H1 (cell line): ENCODE results near the gene HES1. TPM values are rescaled to one million over a fixed set of nuclear protein-coding genes. Genes with fewer than 3 reads are reported as not detected.

ENCODE experiments used
- CBX8 ChIP-seq: fragments of 300-800, 300-1000 bp; sonication (generic); IDR thresholded peaks from 2 replicates; pipeline ENCODE4 v1.7.1; 2016; ENCODE audit warnings: low read depth, low read length, borderline replicate concordance
- CHD7 ChIP-seq: fragments of 300-600 bp; sonication (generic); IDR thresholded peaks from 2 replicates; pipeline ENCODE4 v1.7.1; 2012; ENCODE audit warnings: low read length, moderate library complexity, mild to moderate bottlenecking, inconsistent platforms; ENCODE audit not compliant: insufficient replicate concordance
- HDAC6 ChIP-seq: IDR thresholded peaks from one replicate; pipeline ENCODE4 v1.7.1; 2012; ENCODE audit warnings: low read depth, mild to moderate bottlenecking, inconsistent platforms, low read length, moderate library complexity
- JUN ChIP-seq: IDR thresholded peaks from 2 replicates; pipeline ENCODE4 v1.6.1; 2011; ENCODE audit warnings: low read depth, mild to moderate bottlenecking, improper control_type of control experiment, low read length
- RAD21 ChIP-seq, 2 experiments: IDR thresholded peaks in 1 of 2; conservative IDR thresholded peaks in 1 of 2; 2 replicates each; pipeline ENCODE4 v1.6.1; 2011; ENCODE audit warnings: low read depth in 2 of 2, low read length in 2 of 2, improper control_type of control experiment in 1 of 2, inconsistent platforms in 1 of 2, mild to moderate bottlenecking in 1 of 2, moderate library complexity in 1 of 2
- RFX5 ChIP-seq: IDR thresholded peaks from 2 replicates; pipeline ENCODE4 v1.6.1; 2011; ENCODE audit warnings: low read depth, low read length, improper control_type of control experiment, borderline replicate concordance
- TAF7 ChIP-seq: optimal IDR thresholded peaks from 2 replicates; pipeline ENCODE3; 2011; ENCODE audit warnings: low read depth, mild to moderate bottlenecking, inconsistent platforms, low read length, moderate library complexity, borderline replicate concordance
- polyA plus RNA-seq, 7 experiments: library from polyadenylated mRNA; depleted of rRNA in 3 of 7; stranded (reverse) in 5 of 7; unstranded in 2 of 7; fragments of >200 nt in 5 of 7; fragments of 200-250 nt in 2 of 7; gene quantifications; 1 replicate in 5 of 7; 2 replicates in 1 of 7; 4 replicates in 1 of 7; pipeline versions ENCODE4 v1.2.1 to v1.2.3, GENCODE V29; 2011 to 2013; ENCODE audit warnings: missing spikeins in 2 of 7, mixed read lengths in 2 of 7
- total RNA-seq: library from RNA; stranded (reverse); fragmentation: NEBNext Ultra II Directional; extraction: Animal tissue kit (Norgen Biotek cat#: 25700); gene quantifications from 2 replicates; pipeline ENCODE4 v1.2.1, GENCODE V29; 2021
- TF ChIP-seq, protein P1 (sequence below): IDR thresholded peaks from 2 replicates; pipeline ENCODE4 v1.6.1; 2011; ENCODE audit warnings: low read depth, mild to moderate bottlenecking, low read length; ENCODE audit not compliant: insufficient read depth
- TF ChIP-seq, protein P2 (sequence below): IDR thresholded peaks from 2 replicates; pipeline ENCODE4 v1.6.1; 2012; ENCODE audit warnings: low read length, inconsistent platforms

Gene HES1
- total and polyA plus RNA-seq, 2 of the 8 experiments (the other 6 are each of a cell fraction or from before 2014, with no cell fraction given), result 7.9 to 12.9 TPM

DNA sequence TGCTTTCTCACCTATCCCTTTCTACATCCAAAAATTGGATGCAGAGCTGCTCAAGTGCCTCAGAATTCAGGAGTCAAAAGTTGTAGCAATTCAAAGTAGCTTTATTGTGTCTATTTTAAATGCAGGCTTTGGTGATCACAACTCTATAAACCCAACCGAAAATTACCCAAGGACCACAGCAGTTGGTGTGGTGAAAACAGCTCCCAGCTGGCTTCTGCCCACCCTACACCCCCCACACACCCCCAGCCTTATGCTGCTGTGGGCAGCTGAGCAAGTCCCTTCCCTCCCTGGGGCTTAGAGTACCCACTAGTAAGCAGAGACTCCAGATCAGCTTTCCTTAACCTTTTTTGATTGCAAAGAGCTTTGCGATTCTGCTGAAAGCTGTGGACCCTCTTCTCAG lies 5.8 kb upstream of the HES1 start (continued):
- TF ChIP-seq CHD7, result no peak
- TF ChIP-seq, protein P1, sequence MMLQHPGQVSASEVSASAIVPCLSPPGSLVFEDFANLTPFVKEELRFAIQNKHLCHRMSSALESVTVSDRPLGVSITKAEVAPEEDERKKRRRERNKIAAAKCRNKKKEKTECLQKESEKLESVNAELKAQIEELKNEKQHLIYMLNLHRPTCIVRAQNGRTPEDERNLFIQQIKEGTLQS, result no peak
- no peak for TF ChIP-seq RFX5
- no peak for TF ChIP-seq JUN
- TF ChIP-seq TAF7, result no peak
- TF ChIP-seq CBX8, result no peak
- TF ChIP-seq RAD21 (IDR thresholded peaks at IDR 0.05 in 1 of 2, conservative IDR thresholded peaks at IDR 0.05 in 1 of 2; ENCODE audit: low read depth in 2 of 2, low read length in 2 of 2), result no peak
- TF ChIP-seq HDAC6, result no peak
- TF ChIP-seq, protein P2, sequence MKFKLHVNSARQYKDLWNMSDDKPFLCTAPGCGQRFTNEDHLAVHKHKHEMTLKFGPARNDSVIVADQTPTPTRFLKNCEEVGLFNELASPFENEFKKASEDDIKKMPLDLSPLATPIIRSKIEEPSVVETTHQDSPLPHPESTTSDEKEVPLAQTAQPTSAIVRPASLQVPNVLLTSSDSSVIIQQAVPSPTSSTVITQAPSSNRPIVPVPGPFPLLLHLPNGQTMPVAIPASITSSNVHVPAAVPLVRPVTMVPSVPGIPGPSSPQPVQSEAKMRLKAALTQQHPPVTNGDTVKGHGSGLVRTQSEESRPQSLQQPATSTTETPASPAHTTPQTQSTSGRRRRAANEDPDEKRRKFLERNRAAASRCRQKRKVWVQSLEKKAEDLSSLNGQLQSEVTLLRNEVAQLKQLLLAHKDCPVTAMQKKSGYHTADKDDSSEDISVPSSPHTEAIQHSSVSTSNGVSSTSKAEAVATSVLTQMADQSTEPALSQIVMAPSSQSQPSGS, result no peak
